GM12865 (cell line): Measurements from ENCODE around the gene PTPRK.

ENCODE experiments used
- DNase-seq: peaks from one replicate; pipeline ENCODE4 v3.0.0; 2010; ENCODE audit warnings: low read depth
- H3K4me3 ChIP-seq: 2 replicates; pipeline ENCODE4 v1.5.1; 2011; ENCODE audit warnings: mild to moderate bottlenecking, low read depth, low read length, control low read depth
- CTCF ChIP-seq: IDR thresholded peaks from 2 replicates; pipeline ENCODE4 v1.5.1; 2011; ENCODE audit warnings: low read length, control low read depth, low read depth, inconsistent platforms; ENCODE audit not compliant: insufficient read depth; ENCODE audit errors: missing control alignments

The PTPRK gene

GRCh38 chr6:127949251-127949650 lies 571.1 kb downstream of the PTPRK start:
- DNase-seq: no peak
- TF ChIP-seq CTCF: no peak
- no peak overlapping the region for H3K4me3 ChIP-seq

- DNase-seq: no peak
- TF ChIP-seq CTCF: no peak
- no peak overlapping the region for H3K4me3 ChIP-seq
Measured at GRCh38 chr6:127946388-127946787, 574.0 kb downstream of the PTPRK start.

DNA sequence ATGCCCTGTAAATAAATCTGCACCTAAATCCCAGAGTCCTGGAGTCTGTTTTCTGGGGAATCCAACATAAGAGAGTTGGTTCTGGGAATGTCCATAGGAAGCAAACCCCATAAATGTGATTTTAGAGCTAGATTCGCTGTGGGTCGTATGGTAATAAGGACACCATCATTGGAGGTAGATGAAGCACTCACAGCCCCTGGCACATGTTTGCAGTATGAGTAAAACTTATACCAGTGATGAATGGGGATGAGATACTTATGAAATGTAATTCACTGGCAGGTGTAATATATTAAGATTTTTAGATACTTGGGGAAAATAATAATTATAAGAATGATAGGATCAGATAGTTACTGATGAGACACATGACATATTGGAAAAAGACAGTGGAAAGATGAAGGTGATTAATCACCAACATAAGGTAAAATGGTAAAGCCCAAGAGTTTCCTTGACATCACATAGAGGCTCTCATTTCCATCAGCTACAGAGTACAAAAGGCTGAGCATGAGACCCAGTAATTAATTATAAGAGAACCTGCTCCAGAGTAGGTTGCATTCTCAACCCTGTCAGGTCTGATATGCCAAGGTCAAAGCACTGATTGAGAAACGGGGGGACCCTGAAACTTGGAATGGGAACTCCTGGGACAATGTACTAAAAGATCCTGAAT lies 574.8 kb downstream of the PTPRK start:
- DNase-seq: no peak
- no peak for TF ChIP-seq CTCF
- H3K4me3 ChIP-seq: no peak overlapping the region

DNA sequence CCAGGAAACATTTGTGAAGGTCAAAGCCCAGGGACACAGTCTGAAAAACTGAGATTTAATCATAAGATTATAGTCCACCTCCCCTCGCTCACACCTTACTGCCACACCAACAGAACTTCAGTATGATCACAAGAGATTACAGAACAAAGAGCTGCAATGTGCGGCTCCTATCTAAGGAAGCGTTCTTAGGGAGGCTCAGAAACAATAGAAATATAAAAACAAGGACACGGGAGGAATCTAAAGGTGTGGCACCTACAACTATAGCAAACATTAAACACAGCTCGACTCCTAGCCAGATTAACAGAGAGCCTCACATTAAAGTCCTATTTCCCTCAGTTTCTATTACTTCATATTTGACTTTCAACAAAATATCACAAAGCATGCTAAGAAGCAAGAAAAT lies 579.2 kb downstream of the PTPRK start:
- no peak for DNase-seq
- TF ChIP-seq CTCF: no peak
- H3K4me3 ChIP-seq: no peak overlapping the region

DNA sequence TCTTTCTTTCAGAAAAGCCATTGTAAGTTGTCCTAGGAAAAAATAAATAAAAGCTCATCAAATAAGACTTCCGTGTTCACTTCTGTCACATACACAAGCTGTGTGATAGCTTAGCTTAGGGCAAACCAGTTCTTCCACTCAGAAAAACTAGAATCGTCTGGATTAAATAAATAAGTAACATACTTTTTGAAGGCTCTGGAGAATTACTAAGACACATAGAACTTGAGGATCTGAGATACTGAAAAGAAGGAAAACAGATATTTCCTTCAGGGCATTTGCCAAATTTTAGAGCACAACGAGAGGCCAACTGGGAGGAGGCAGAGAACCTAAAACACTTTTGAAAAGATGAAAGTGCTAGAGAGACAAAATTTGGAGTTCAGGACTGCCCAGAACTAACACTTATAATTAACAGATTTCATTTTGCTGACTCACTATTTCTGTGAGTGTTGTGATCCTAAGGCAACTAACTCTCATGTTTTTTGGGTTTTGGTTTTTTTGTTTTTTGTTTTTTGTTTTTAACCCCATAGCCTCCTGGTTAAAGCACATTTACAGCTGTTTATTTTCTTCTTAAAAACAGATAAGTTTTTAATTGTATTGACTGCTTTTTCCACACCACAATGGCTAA lies 580.8 kb downstream of the PTPRK start:
- no peak overlapping the region for H3K4me3 ChIP-seq
- no peak for TF ChIP-seq CTCF
- no peak for DNase-seq

DNA sequence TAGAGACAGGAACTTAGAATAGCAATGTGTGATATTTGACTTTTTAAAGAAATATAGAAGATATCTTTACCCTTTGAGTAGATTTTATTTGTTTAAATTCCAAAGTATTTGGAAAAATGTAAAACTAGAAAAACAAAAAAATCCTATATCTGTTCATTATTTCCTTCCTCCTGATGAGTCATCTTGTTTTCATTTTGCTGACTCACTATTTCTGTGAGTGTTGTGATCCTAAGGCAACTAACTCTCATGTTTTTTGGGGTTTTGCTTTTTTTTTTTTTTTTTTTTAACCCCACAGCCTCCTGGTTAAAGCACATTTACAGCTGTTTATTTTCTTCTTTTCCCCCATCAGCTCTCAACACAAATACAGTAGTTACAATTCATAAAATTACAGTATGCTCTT lies 581.7 kb downstream of the PTPRK start:
- DNase-seq: no peak
- TF ChIP-seq CTCF: no peak
- H3K4me3 ChIP-seq: no peak overlapping the region

DNA sequence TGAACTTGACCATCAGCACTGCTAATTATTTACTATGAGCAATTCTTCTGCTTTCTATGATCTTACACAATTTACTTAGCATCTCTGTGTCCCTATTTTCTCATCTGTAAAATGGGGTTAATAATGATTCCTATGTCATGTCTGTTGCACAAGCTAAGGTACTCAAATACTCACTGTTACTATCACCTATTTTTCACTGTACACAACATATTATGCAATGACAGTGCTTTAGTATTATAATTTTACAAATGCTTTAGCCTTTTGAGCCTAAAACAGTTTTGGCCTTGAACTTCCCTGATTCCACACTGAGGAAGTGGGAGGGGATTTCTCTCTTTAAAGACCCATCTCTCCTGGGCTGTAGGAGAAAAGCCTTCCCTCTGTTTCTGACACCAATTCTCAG lies 582.7 kb downstream of the PTPRK start:
- no peak for DNase-seq
- TF ChIP-seq CTCF: no peak
- H3K4me3 ChIP-seq: no peak overlapping the region
